ENCODE results near the gene MYO18B.

MYO18B gene

DNA sequence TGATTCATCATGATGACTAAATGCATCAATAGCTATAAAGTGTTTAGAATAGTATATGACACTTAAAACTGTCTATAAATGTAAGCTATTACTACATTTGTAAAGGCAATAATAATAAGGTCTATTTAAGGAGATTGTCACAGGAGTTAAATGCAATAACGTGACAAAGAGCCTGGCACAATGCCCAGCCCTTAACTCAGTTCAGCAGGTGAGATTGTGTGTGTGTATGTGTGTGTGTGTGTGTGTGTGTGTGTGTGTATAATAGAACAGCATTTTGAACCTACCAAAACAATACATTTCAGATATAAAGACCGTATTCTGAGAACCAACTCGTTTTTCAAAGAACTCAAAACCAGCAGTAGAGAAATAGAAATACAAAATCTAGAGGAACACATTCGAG is 177.5 kb downstream of the MYO18B start:
- Histone ChIP-seq H3K36me3 (ENCODE audit: control insufficient read depth, insufficient read depth, low read length) (no peaks in the 10 kb centered on the region), H3K27me3 (replicated peaks; ENCODE audit: control insufficient read depth, insufficient read depth, low read length) (no peaks in the 10 kb centered on the region; the same call in 1 of the 2 replicates), H3K4me3 (replicated peaks; ENCODE audit: low read depth, low read length) (no peak overlapping the region)
- no peak for DNase-seq (ENCODE audit: extremely low read depth, insufficient read length)
- TF ChIP-seq, protein P1, sequence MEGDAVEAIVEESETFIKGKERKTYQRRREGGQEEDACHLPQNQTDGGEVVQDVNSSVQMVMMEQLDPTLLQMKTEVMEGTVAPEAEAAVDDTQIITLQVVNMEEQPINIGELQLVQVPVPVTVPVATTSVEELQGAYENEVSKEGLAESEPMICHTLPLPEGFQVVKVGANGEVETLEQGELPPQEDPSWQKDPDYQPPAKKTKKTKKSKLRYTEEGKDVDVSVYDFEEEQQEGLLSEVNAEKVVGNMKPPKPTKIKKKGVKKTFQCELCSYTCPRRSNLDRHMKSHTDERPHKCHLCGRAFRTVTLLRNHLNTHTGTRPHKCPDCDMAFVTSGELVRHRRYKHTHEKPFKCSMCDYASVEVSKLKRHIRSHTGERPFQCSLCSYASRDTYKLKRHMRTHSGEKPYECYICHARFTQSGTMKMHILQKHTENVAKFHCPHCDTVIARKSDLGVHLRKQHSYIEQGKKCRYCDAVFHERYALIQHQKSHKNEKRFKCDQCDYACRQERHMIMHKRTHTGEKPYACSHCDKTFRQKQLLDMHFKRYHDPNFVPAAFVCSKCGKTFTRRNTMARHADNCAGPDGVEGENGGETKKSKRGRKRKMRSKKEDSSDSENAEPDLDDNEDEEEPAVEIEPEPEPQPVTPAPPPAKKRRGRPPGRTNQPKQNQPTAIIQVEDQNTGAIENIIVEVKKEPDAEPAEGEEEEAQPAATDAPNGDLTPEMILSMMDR (IDR thresholded peaks at IDR 0.05; ENCODE audit: insufficient read depth, low read length, poor library complexity, severe bottlenecking): no peak

DNA sequence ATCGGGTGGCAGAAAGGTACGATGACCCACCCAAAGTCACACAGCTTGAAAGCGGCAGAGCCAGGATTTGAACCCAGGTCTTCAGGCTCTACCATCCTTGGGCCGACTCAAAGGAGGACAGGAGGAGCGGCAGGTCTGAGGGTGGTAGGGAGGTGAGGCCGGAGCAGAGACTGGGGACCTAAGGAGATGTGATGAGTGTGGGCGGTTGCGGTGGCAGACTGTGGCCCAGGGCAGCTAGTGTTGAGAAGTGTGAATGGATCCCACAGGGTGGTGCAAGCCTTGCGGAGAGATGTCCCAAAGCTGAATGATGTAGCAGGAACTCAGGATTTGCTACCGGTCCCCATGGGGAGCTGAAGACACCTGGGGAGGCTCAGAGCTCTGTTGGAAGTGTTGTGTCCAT is 180.2 kb downstream of the MYO18B start:
- no peaks in the 10 kb centered on the region for H3K36me3 ChIP-seq (ENCODE audit: control insufficient read depth, insufficient read depth, low read length)
- H3K4me3 ChIP-seq (replicated peaks; ENCODE audit: low read depth, low read length): no peak overlapping the region
- TF ChIP-seq, protein P1 (IDR thresholded peaks at IDR 0.05; ENCODE audit: insufficient read depth, low read length, poor library complexity, severe bottlenecking): no peak
- no peak for DNase-seq (ENCODE audit: extremely low read depth, insufficient read length)
- no peaks in the 10 kb centered on the region; the same call in 1 of the 2 replicates for H3K27me3 ChIP-seq (replicated peaks; ENCODE audit: control insufficient read depth, insufficient read depth, low read length)

DNA sequence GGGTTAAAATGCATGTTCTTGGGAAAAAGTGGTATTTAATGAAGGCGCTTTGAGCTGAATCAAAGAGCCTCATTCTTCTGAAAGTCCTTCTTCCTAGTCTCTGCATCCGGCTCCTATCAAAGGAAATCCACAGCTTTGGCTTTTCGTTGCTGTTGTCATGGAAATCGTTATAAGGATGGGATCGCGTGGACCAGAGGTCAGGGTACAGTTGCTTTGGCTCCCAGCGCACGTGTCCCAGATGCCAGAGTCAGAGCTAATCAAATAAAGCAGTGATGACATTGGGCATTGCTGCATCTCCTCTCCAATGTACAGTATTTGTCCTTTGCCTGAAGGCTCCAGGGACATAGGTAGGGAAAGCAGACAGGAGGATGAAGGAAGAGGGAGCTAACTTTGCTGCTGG is 181.9 kb downstream of the MYO18B start:
- no peak overlapping the region for H3K4me3 ChIP-seq (replicated peaks; ENCODE audit: low read depth, low read length)
- TF ChIP-seq, protein P1 (IDR thresholded peaks at IDR 0.05; ENCODE audit: insufficient read depth, low read length, poor library complexity, severe bottlenecking): no peak
- no peaks in the 10 kb centered on the region for H3K36me3 ChIP-seq (ENCODE audit: control insufficient read depth, insufficient read depth, low read length)
- H3K27me3 ChIP-seq (replicated peaks; ENCODE audit: control insufficient read depth, insufficient read depth, low read length): no peaks in the 10 kb centered on the region; the same call in 1 of the 2 replicates
- no peak for DNase-seq (ENCODE audit: extremely low read depth, insufficient read length)

DNA sequence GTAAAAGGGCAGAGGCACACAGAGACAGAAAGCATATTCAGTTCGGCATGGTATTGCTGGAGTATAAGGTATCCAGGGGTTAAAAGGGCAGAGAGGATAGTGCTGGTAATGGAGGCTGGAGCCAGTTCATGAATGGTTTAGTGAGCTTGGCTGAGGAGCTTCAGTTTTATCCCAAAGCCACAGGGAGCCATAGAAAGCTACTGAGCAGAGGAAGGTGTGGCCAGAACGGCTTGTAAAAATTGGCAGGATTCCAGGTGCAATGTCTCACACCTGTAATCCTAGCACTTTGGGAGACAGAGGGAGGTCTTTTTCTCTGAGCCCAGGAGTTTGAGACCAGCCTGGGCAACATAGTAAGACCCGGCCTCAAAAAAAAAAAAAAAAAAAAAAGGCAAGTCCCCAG is 186.1 kb downstream of the MYO18B start:
- Histone ChIP-seq H3K4me3 (replicated peaks; ENCODE audit: low read depth, low read length) (no peak overlapping the region), H3K36me3 (ENCODE audit: control insufficient read depth, insufficient read depth, low read length) (no peaks in the 10 kb centered on the region), H3K27me3 (replicated peaks; ENCODE audit: control insufficient read depth, insufficient read depth, low read length) (no peaks in the 10 kb centered on the region; the same call in 1 of the 2 replicates)
- TF ChIP-seq, protein P1 (IDR thresholded peaks at IDR 0.05; ENCODE audit: insufficient read depth, low read length, poor library complexity, severe bottlenecking): no peak
- DNase-seq (ENCODE audit: extremely low read depth, insufficient read length): no peak

DNA sequence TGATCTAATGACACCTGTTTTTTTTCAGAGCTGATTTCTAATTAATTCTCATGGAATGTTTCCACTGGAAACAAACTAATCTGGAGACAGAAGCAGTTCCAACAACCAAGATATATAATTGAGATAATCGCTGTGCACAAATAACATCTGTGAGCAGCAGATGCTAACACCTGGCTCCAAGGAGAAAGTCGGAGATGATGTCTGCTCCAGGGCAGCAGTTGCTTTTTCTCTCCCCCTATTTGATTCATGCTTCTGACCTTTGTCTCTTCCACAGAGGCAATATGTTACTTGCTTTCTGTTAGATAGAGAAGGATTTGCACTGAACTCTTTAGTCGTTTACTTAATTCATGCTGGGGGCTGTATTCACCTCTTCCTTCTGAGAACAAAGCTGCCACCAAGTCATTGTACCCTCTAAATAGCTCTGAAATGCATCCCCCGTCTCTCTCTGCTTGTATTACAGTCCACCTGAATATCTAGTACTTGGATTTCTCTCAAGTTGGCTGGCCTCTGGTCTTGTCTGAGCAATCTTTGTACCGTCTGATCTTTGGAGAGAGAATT is 187.4 kb downstream of the MYO18B start:
- TF ChIP-seq, protein P1 (IDR thresholded peaks at IDR 0.05; ENCODE audit: insufficient read depth, low read length, poor library complexity, severe bottlenecking): no peak
- Histone ChIP-seq H3K36me3 (ENCODE audit: control insufficient read depth, insufficient read depth, low read length) (no peaks in the 10 kb centered on the region), H3K27me3 (replicated peaks; ENCODE audit: control insufficient read depth, insufficient read depth, low read length) (no peaks in the 10 kb centered on the region; the same call in 1 of the 2 replicates), H3K4me3 (replicated peaks; ENCODE audit: low read depth, low read length) (no peak overlapping the region)
- DNase-seq (ENCODE audit: extremely low read depth, insufficient read length): no peak

DNA sequence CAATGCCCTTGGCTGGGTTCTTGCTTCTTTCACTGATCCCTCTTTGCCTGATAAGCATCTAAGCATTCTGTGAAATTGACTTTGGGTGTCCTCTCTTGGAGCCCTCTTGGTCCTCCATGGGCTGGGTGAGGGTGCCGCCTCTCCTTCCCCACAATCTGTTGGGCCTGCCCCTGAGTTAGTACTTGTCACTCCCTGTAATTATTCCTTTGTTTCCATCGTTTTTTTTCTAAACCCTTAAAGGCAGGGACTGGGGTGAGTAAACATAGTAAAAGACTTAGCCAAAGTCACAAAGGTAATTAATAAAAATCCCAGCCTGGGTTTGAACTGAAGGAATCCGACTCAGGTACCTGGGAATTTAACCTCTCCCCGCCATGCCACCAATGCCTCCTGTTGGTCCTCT is 188.1 kb downstream of the MYO18B start:
- Histone ChIP-seq H3K27me3 (replicated peaks; ENCODE audit: control insufficient read depth, insufficient read depth, low read length) (no peaks in the 10 kb centered on the region; the same call in 1 of the 2 replicates), H3K36me3 (ENCODE audit: control insufficient read depth, insufficient read depth, low read length) (no peaks in the 10 kb centered on the region), H3K4me3 (replicated peaks; ENCODE audit: low read depth, low read length) (no peak overlapping the region)
- DNase-seq (ENCODE audit: extremely low read depth, insufficient read length): no peak
- TF ChIP-seq, protein P1 (IDR thresholded peaks at IDR 0.05; ENCODE audit: insufficient read depth, low read length, poor library complexity, severe bottlenecking): no peak

Measured in GM06990 (cell line).